ENCODE data around the gene VASH1. TPM values are rescaled to one million over a fixed set of nuclear protein-coding genes. Genes with fewer than 3 reads are reported as not detected.

Gene VASH1
- total RNA-seq, 6 donors from 2014 or later: 12.0 to 53.5 (median 28.2) TPM

- Histone ChIP-seq H3K9me3 (no peaks in the 10 kb centered on the region), H3K27me3 (no peaks in the 10 kb centered on the region), H3K27ac (no peak overlapping the region), H3K36me3 (no peaks in the 10 kb centered on the region), H3K4me1 (no peaks in the 10 kb centered on the region), H3K4me3 (no peak overlapping the region)
- ATAC-seq (ENCODE audit: low FRiP score in 2 of 2) (no peak), DNase-seq (no peak)
- WGBS, 2 donors: 83 to 86% methylated on average over 6 to 7 of the region's 7 CpGs
- TF ChIP-seq, protein P1, sequence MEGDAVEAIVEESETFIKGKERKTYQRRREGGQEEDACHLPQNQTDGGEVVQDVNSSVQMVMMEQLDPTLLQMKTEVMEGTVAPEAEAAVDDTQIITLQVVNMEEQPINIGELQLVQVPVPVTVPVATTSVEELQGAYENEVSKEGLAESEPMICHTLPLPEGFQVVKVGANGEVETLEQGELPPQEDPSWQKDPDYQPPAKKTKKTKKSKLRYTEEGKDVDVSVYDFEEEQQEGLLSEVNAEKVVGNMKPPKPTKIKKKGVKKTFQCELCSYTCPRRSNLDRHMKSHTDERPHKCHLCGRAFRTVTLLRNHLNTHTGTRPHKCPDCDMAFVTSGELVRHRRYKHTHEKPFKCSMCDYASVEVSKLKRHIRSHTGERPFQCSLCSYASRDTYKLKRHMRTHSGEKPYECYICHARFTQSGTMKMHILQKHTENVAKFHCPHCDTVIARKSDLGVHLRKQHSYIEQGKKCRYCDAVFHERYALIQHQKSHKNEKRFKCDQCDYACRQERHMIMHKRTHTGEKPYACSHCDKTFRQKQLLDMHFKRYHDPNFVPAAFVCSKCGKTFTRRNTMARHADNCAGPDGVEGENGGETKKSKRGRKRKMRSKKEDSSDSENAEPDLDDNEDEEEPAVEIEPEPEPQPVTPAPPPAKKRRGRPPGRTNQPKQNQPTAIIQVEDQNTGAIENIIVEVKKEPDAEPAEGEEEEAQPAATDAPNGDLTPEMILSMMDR (IDR thresholded peaks at IDR 0.05): no peak
Observed at GRCh38 chr14:76753541-76754198, 7.6 kb upstream of the VASH1 start.

DNA sequence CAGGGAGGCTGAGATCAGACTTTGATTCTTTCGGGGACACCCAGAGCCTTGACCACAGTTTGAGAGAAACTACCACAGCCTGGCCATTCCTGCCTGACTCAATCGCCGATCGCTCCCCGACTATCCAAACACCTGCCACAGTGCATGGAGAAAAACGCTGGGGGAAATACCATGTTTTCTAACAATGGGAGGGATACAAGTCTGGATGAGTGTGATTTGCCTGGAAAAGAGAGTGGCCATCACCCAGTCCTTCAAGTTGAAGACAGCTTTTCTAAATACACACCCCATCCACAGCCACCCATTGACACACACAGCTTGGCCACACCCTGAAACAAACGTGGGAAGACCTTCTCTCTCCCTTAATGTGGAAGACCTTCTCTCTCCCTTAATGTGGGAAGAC, 6.7 kb upstream of the VASH1 start:
- no peaks in the 10 kb centered on the region for H3K9me3 ChIP-seq
- no peak overlapping the region for H3K4me3 ChIP-seq
- TF ChIP-seq POLR2AphosphoS5 (IDR thresholded peaks at IDR 0.05) (no peak), POLR2A (IDR thresholded peaks at IDR 0.05) (no peak), EP300 (IDR thresholded peaks at IDR 0.05) (no peak)
- TF ChIP-seq, protein P1 (IDR thresholded peaks at IDR 0.05): no peak
- no peaks in the 10 kb centered on the region for H3K4me1 ChIP-seq
- no peaks in the 10 kb centered on the region for H3K36me3 ChIP-seq
- ATAC-seq (ENCODE audit: low FRiP score in 2 of 2) (no peak), DNase-seq (no peak)
- WGBS, 2 donors: 84 to 87% methylated on average over 7 of the region's 7 CpGs
- H3K27ac ChIP-seq: no peak overlapping the region
- no peaks in the 10 kb centered on the region for H3K27me3 ChIP-seq

DNA sequence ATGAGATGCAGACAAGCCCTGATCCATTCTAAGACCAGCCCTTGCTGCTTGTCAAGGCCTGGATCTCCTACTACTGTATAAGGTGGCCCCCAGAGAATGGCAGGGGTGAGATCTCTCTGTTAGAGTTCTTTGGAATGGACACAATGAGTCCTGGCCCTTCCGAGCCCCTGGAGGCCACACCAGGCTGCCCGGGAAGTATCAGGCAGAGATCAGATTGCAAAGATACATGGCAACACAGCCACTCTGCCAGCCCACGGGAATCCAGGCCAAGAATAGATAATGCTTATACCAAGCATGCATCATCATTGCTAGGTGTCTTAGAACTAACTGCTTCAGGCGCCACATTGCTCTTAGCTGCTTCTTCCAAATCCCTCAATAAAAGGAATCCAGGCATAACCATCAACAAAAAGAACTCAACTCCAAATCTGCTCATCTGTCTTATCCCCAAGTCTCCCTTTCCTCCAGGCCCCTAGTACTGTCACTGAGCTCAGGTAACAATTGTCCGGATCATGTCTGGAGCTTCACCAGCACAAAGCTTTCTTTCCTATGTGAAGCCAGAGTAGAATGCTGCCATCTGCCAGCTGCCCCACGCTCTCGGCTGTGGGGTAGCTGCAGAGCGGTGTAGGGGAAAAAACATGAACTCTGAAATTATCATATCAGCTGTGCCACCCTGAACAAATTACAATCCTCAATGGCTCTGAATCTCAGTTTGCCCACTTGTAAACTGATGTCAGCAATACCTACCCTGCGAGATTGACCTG, 5.5 kb upstream of the VASH1 start:
- Histone ChIP-seq H3K27me3 (no peaks in the 10 kb centered on the region), H3K4me3 (no peak overlapping the region), H3K9me3 (no peaks in the 10 kb centered on the region), H3K36me3 (no peaks in the 10 kb centered on the region), H3K4me1 (peaks cover 1 to 4% (median 3%) of the 10 kb centered on the region in 4 donors), H3K27ac (no peak overlapping the region)
- no peak for ATAC-seq (ENCODE audit: low FRiP score in 2 of 2)
- TF ChIP-seq, protein P1 (IDR thresholded peaks at IDR 0.05): no peak
- TF ChIP-seq POLR2A (IDR thresholded peaks at IDR 0.05): no peak
- TF ChIP-seq EP300 (IDR thresholded peaks at IDR 0.05): no peak
- TF ChIP-seq POLR2AphosphoS5 (IDR thresholded peaks at IDR 0.05): no peak
- no peak for DNase-seq
- WGBS, 2 donors: 88 to 89% methylated on average over 9 of the region's 9 CpGs

GRCh38 chr14:76756371-76756750, 4.9 kb upstream of the VASH1 start:
- ATAC-seq (ENCODE audit: low FRiP score in 2 of 2) (no peak), DNase-seq (no peak)
- Histone ChIP-seq H3K4me3 (no peak overlapping the region), H3K27ac (no peak overlapping the region), H3K36me3 (no peaks in the 10 kb centered on the region), H3K9me3 (no peaks in the 10 kb centered on the region), H3K27me3 (peaks cover 0 to 5% (median 1%) of the 10 kb centered on the region in 4 donors), H3K4me1 (peaks cover 6 to 10% (median 8%) of the 10 kb centered on the region in 4 donors)
- TF ChIP-seq, protein P1 (IDR thresholded peaks at IDR 0.05): no peak
- TF ChIP-seq POLR2A (IDR thresholded peaks at IDR 0.05) (no peak), POLR2AphosphoS5 (IDR thresholded peaks at IDR 0.05) (no peak), EP300 (IDR thresholded peaks at IDR 0.05) (no peak)
- 80 to 83% methylated on average over 6 of the region's 6 CpGs for WGBS, 2 donors
